Esophagus squamous epithelium (tissue), 4 donors: ENCODE measurements around the gene ADAM10.

ENCODE experiments used
- CTCF ChIP-seq, 6 experiments: fragments of 450-650 bp in 4 of 6; fragments of 200-600 bp in 2 of 6; sonication (generic) in 2 of 6; IDR thresholded peaks; one replicate each; pipeline ENCODE4 v1.5.1; 2016 to 2019; ENCODE audit warnings: antibody characterized with exemption in 6 of 6, mild to moderate bottlenecking in 4 of 6, moderate library complexity in 4 of 6
- POLR2A ChIP-seq, 4 donors: fragments of 450-650 bp; IDR thresholded peaks; one replicate each; pipeline ENCODE4 v1.6.1; 2017; ENCODE audit warnings: antibody characterized with exemption in 4 of 4, mild to moderate bottlenecking in 4 of 4, moderate library complexity in 3 of 4

- no peak for TF ChIP-seq POLR2A (IDR thresholded peaks at IDR 0.05)
- no peak for TF ChIP-seq CTCF (IDR thresholded peaks at IDR 0.05)
Observed at GRCh38 chr15:58548308-58549012, 201.0 kb downstream of the ADAM10 start.
